Ascending aorta (tissue), 2 donors: ENCODE data around the gene AUTS2. TPM values are rescaled to one million over a fixed set of nuclear protein-coding genes. Genes with fewer than 3 reads are reported as not detected.

ENCODE experiments used
- DNase-seq, 2 donors: peaks; one replicate each; pipeline ENCODE4 v3.0.0-alpha.2; 2019; ENCODE audit warnings: low spot score in 2 of 2
- H3K27ac ChIP-seq, 2 donors: fragments of 200-600 bp; sonication (generic); one replicate each; pipeline ENCODE4 v1.5.1; 2016 to 2017; ENCODE audit warnings: mild to moderate bottlenecking in 1 of 2
- H3K27me3 ChIP-seq: fragments of 200-600 bp; sonication (generic); one replicate; pipeline ENCODE4 v1.5.1; 2017
- H3K36me3 ChIP-seq, 2 donors: fragments of 200-600 bp; sonication (generic); one replicate each; pipeline ENCODE4 v1.5.1; 2016
- H3K4me1 ChIP-seq, 2 donors: fragments of 200-600 bp; sonication (generic); one replicate each; pipeline ENCODE4 v1.5.1; 2016 to 2017; ENCODE audit warnings: mild to moderate bottlenecking in 1 of 2
- H3K4me3 ChIP-seq, 2 donors: fragments of 200-600 bp; sonication (generic); one replicate each; pipeline ENCODE4 v1.5.1; 2016 to 2017; ENCODE audit warnings: mild to moderate bottlenecking in 1 of 2
- H3K9me3 ChIP-seq, 2 donors: fragments of 200-600 bp; sonication (generic); one replicate each; pipeline ENCODE4 v1.5.1; 2016
- CTCF ChIP-seq, 3 experiments: fragments of 200-600 bp in 2 of 3; fragments of 450-650 bp in 1 of 3; sonication (generic) in 2 of 3; IDR thresholded peaks; one replicate each; pipeline ENCODE4 v1.5.1; 2016 to 2019; ENCODE audit warnings: antibody characterized with exemption in 3 of 3, mild to moderate bottlenecking in 1 of 3, moderate library complexity in 1 of 3
- intact Hi-C: fragments of 100-400 bp; cut with DNase I; formaldehyde crosslinking; loops from one replicate; pipeline ENCODE4 v1.15.1; 2023
- total RNA-seq: library from RNA; depleted of rRNA; stranded (reverse); fragments of >200 nt; gene quantifications from one replicate; pipeline ENCODE4 v1.1.0, GENCODE V29; 2016

AUTS2 gene
- total RNA-seq, 1 donor from 2014 or later, result 90.4 TPM

DNA sequence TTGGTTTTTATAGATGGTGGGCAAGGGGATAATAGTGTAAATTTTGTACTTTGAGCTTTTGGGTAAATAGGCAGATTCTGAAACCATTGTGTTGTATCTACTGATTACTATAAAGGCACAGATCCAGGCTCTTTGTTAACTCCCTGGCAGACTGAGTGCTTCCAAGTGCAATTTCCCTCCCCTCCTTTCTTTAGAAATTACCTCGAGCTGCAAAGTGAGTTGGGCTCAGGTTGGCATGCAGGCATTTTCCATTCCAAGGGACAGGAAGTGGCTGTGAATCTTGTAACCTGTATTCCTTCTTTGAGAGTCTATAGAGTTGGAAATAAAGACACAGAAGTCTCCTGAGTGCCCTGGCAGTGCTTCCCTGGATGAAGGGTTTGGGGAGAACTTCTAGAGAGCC is 1039.5 kb downstream of the AUTS2 start:
- Histone ChIP-seq H3K9me3 (no peaks in the 10 kb centered on the region), H3K4me3 (no peak overlapping the region), H3K27ac (no peak overlapping the region), H3K4me1 (no peaks in the 10 kb centered on the region), H3K36me3 (no peaks in the 10 kb centered on the region), H3K27me3 (no peaks in the 10 kb centered on the region)
- DNase-seq, result no peak
- no peak for TF ChIP-seq CTCF (IDR thresholded peaks at IDR 0.05)
- intact Hi-C loops, result no loop called here

- TF ChIP-seq CTCF (IDR thresholded peaks at IDR 0.05), result no peak
- no peaks in the 10 kb centered on the region for H3K4me1 ChIP-seq
- no peaks in the 10 kb centered on the region for H3K9me3 ChIP-seq
- intact Hi-C loops, result no loop called here
- no peaks in the 10 kb centered on the region for H3K36me3 ChIP-seq
- H3K27ac ChIP-seq, result no peak overlapping the region
- no peaks in the 10 kb centered on the region for H3K27me3 ChIP-seq
- H3K4me3 ChIP-seq, result no peak overlapping the region
- DNase-seq, result no peak
These were observed 1040.2 kb downstream of the AUTS2 start for GRCh38 chr7:70638158-70639107.

DNA sequence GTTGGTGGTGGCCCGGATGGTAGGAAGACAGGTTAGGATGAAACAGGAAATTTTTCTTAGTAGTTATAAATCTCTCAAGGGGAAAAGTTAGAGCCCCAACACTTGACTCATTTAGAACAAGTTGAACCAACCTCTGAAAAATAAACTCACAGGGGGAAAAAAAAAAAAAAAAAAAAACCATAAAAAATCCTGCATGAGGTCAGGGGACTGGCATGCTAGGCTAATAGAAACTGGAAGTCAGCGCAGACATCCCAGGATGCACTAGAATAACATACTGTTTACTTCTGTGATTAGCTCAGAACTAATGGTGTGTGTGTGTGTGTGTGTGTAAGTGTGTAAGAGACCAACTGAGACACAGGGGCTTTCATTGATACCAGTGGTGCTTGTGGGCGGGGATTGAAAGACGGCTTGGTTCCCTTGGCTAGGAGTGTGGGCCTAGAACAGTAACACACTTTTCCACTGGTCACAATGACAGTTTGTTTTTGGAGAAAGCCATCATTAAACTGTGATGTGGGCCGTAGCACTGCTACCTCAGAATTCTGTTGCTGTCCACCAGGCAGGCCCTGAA is 1042.1 kb downstream of the AUTS2 start:
- TF ChIP-seq CTCF (IDR thresholded peaks at IDR 0.05), result no peak
- no peak overlapping the region for H3K27ac ChIP-seq
- no peaks in the 10 kb centered on the region for H3K9me3 ChIP-seq
- DNase-seq, result no peak
- no peaks in the 10 kb centered on the region for H3K36me3 ChIP-seq
- no peak overlapping the region for H3K4me3 ChIP-seq
- no peaks in the 10 kb centered on the region for H3K27me3 ChIP-seq
- intact Hi-C loops, result no loop called here
- no peaks in the 10 kb centered on the region for H3K4me1 ChIP-seq

GRCh38 chr7:70641882-70642281 is 1043.6 kb downstream of the AUTS2 start:
- H3K27ac ChIP-seq, result no peak overlapping the region
- intact Hi-C loops, result no loop called here
- no peak for DNase-seq
- no peaks in the 10 kb centered on the region for H3K4me1 ChIP-seq
- H3K4me3 ChIP-seq, result no peak overlapping the region
- H3K36me3 ChIP-seq, result no peaks in the 10 kb centered on the region
- no peaks in the 10 kb centered on the region for H3K27me3 ChIP-seq
- no peaks in the 10 kb centered on the region for H3K9me3 ChIP-seq
- TF ChIP-seq CTCF (IDR thresholded peaks at IDR 0.05), result no peak

- no peaks in the 10 kb centered on the region for H3K4me1 ChIP-seq
- no peak for DNase-seq
- no peak for TF ChIP-seq CTCF (IDR thresholded peaks at IDR 0.05)
- H3K27ac ChIP-seq, result no peak overlapping the region
- H3K9me3 ChIP-seq, result no peaks in the 10 kb centered on the region
- no peaks in the 10 kb centered on the region for H3K27me3 ChIP-seq
- intact Hi-C loops, result no loop called here
- no peak overlapping the region for H3K4me3 ChIP-seq
- no peaks in the 10 kb centered on the region for H3K36me3 ChIP-seq
These were observed 1047.0 kb downstream of the AUTS2 start for GRCh38 chr7:70645279-70645678.
